ENCODE data around the gene DAPP1. TPM values are rescaled to one million over a fixed set of nuclear protein-coding genes. Genes with fewer than 3 reads are reported as not detected.

DAPP1 gene
- polyA plus RNA-seq, 3 donors, result 63.1 to 125 (median 87.2) TPM

GRCh38 chr4:99868126-99868596, 51.5 kb downstream of the DAPP1 start:
- peaks cover 71 to 93% of the 10 kb centered on the region in 2 donors for H3K36me3 Mint-ChIP-seq
- H3K4me1 ChIP-seq (ENCODE audit: control insufficient read depth in 1 of 2, insufficient read depth in 2 of 2, low read length in 2 of 2), result no peaks in the 10 kb centered on the region
- peak overlapping the region in 2 of 7 donors; percentile 25 to 26 for H3K27ac Mint-ChIP-seq

GRCh38 chr4:99872570-99872969, 55.9 kb downstream of the DAPP1 start:
- Mint-ChIP-seq H3K27me3 (ENCODE audit: low read depth in 3 of 3) (no peaks in the 10 kb centered on the region), H3K4me3 (no peak overlapping the region), H3K36me3 (peaks cover 53 to 65% of the 10 kb centered on the region in 2 donors), H3K4me1 (no peaks in the 10 kb centered on the region), H3K9me3 (no peaks in the 10 kb centered on the region), H3K27ac (no peak overlapping the region)
- H2AFZ ChIP-seq (ENCODE audit: insufficient read depth, low read depth, low read length, poor library complexity, severe bottlenecking), result no peak overlapping the region
- H3K36me3 ChIP-seq (replicated peaks in 1 of 2; ENCODE audit: control insufficient read depth in 1 of 2, insufficient read depth in 2 of 2, low read length in 2 of 2), result peaks cover 36 to 91% of the 10 kb centered on the region in 2 donors
- H3K4me2 ChIP-seq (replicated peaks; ENCODE audit: extremely low read depth, low read length, poor library complexity, severe bottlenecking), result no peak overlapping the region
- no peak overlapping the region for H3K9ac ChIP-seq (ENCODE audit: insufficient read depth, low read length, poor library complexity, severe bottlenecking)
- peaks cover 4% of the 10 kb centered on the region for H4K20me1 ChIP-seq (ENCODE audit: insufficient read depth, low read length)
- no peaks in the 10 kb centered on the region for H3K9me3 ChIP-seq (replicated peaks in 1 of 2; ENCODE audit: control insufficient read depth in 1 of 2, insufficient read depth in 1 of 2, low read length in 2 of 2)
- peak overlapping the region in 1 of 2 donors; percentile 9 for H3K27ac ChIP-seq (ENCODE audit: low read depth in 1 of 2, low read length in 2 of 2)
- H3K4me1 ChIP-seq (ENCODE audit: control insufficient read depth in 1 of 2, insufficient read depth in 2 of 2, low read length in 2 of 2), result no peaks in the 10 kb centered on the region
- intact Hi-C loops (cut with micrococcal nuclease), result no loop called here
- no peaks in the 10 kb centered on the region for H3K79me2 ChIP-seq (ENCODE audit: insufficient read depth, low read length)
- H3K27me3 ChIP-seq (ENCODE audit: control insufficient read depth in 2 of 2, insufficient read depth in 2 of 2, low read length in 2 of 2), result no peaks in the 10 kb centered on the region
- H3K4me3 ChIP-seq (replicated peaks in 1 of 3; ENCODE audit: low read depth in 2 of 3, low read length in 3 of 3), result no peak overlapping the region
- no peak for DNase-seq
- no peak for TF ChIP-seq CTCF (IDR thresholded peaks at IDR 0.05)

More at GRCh38 chr4:99868126-99868596, 51.5 kb downstream of the DAPP1 start:
- Mint-ChIP-seq H3K27me3 (ENCODE audit: low read depth in 3 of 3) (no peaks in the 10 kb centered on the region), H3K9me3 (no peaks in the 10 kb centered on the region), H3K4me1 (no peaks in the 10 kb centered on the region), H3K4me3 (no peak overlapping the region)
- no peak overlapping the region for H3K4me2 ChIP-seq (replicated peaks; ENCODE audit: extremely low read depth, low read length, poor library complexity, severe bottlenecking)
- H3K9me3 ChIP-seq (replicated peaks in 1 of 2; ENCODE audit: control insufficient read depth in 1 of 2, insufficient read depth in 1 of 2, low read length in 2 of 2), result no peaks in the 10 kb centered on the region
- no peak overlapping the region for H3K27ac ChIP-seq (ENCODE audit: low read depth in 1 of 2, low read length in 2 of 2)
- H3K4me3 ChIP-seq (replicated peaks in 1 of 3; ENCODE audit: low read depth in 2 of 3, low read length in 3 of 3), result no peak overlapping the region
- peaks cover 30% of the 10 kb centered on the region for H4K20me1 ChIP-seq (ENCODE audit: insufficient read depth, low read length)
- no peak overlapping the region for H2AFZ ChIP-seq (ENCODE audit: insufficient read depth, low read depth, low read length, poor library complexity, severe bottlenecking)
- H3K79me2 ChIP-seq (ENCODE audit: insufficient read depth, low read length), result no peaks in the 10 kb centered on the region
- 94% methylated on average over 8 of the region's 8 CpGs for WGBS (ENCODE audit: insufficient coverage)
- DNase-seq, result no peak
- H3K27me3 ChIP-seq (ENCODE audit: control insufficient read depth in 2 of 2, insufficient read depth in 2 of 2, low read length in 2 of 2), result no peaks in the 10 kb centered on the region
- H3K36me3 ChIP-seq (replicated peaks in 1 of 2; ENCODE audit: control insufficient read depth in 1 of 2, insufficient read depth in 2 of 2, low read length in 2 of 2), result peaks cover 74 to 96% of the 10 kb centered on the region in 2 donors
- intact Hi-C loops (cut with micrococcal nuclease), result no loop called here
- H3K9ac ChIP-seq (ENCODE audit: insufficient read depth, low read length, poor library complexity, severe bottlenecking), result no peak overlapping the region
- no peak for TF ChIP-seq CTCF (IDR thresholded peaks at IDR 0.05)
